BLaER1 (cell line): ENCODE results near the gene S100A10.

Experiments
- H3K27ac ChIP-seq: shearing (Covaris generic); formaldehyde crosslinking; 2 replicates; pipeline ENCODE4 v1.8.1; 2022
- H3K27me3 ChIP-seq: shearing (Covaris generic); formaldehyde crosslinking; 2 replicates; pipeline ENCODE4 v1.8.1; 2022
- H3K36me3 ChIP-seq: shearing (Covaris generic); formaldehyde crosslinking; 2 replicates; pipeline ENCODE4 v1.8.1; 2022
- H3K4me1 ChIP-seq: shearing (Covaris generic); formaldehyde crosslinking; 2 replicates; pipeline ENCODE4 v1.8.1; 2022
- H3K4me2 ChIP-seq: shearing (Covaris generic); formaldehyde crosslinking; 2 replicates; pipeline ENCODE4 v1.8.1; 2022
- H3K4me3 ChIP-seq: shearing (Covaris generic); formaldehyde crosslinking; 2 replicates; pipeline ENCODE4 v1.8.1; 2022
- H3K9ac ChIP-seq: shearing (Covaris generic); formaldehyde crosslinking; 2 replicates; pipeline ENCODE4 v1.8.1; 2022
- H3K9me3 ChIP-seq: shearing (Covaris generic); formaldehyde crosslinking; 2 replicates; pipeline ENCODE4 v1.8.1; 2022
- H4K20me1 ChIP-seq: shearing (Covaris generic); formaldehyde crosslinking; 2 replicates; pipeline ENCODE4 v1.8.1; 2022
- Cebpa-rat ChIP-seq: shearing (Covaris generic); IDR thresholded peaks from 2 replicates; pipeline ENCODE4 v1.8.1; 2022

S100A10 gene

GRCh38 chr1:152014943-152015342 lies 21.3 kb upstream of the S100A10 start:
- no peaks in the 10 kb centered on the region for H3K36me3 ChIP-seq
- no peak overlapping the region for H3K9ac ChIP-seq
- H3K4me2 ChIP-seq: no peak overlapping the region
- no peaks in the 10 kb centered on the region for H3K4me1 ChIP-seq
- H3K9me3 ChIP-seq: no peaks in the 10 kb centered on the region
- H3K4me3 ChIP-seq: no peak overlapping the region
- no peaks in the 10 kb centered on the region for H4K20me1 ChIP-seq
- no peak overlapping the region for H3K27ac ChIP-seq
- TF ChIP-seq Cebpa-rat: no peak
- H3K27me3 ChIP-seq: no peaks in the 10 kb centered on the region

- H3K9me3 ChIP-seq: no peaks in the 10 kb centered on the region
- H3K36me3 ChIP-seq: no peaks in the 10 kb centered on the region
- H3K9ac ChIP-seq: no peak overlapping the region
- TF ChIP-seq Cebpa-rat: no peak
- no peak overlapping the region for H3K4me2 ChIP-seq
- H3K27me3 ChIP-seq: no peaks in the 10 kb centered on the region
- no peak overlapping the region for H3K27ac ChIP-seq
- H3K4me1 ChIP-seq: no peaks in the 10 kb centered on the region
- H3K4me3 ChIP-seq: no peak overlapping the region
- no peaks in the 10 kb centered on the region for H4K20me1 ChIP-seq
Measured at GRCh38 chr1:152013664-152014237, 20.1 kb upstream of the S100A10 start.

DNA sequence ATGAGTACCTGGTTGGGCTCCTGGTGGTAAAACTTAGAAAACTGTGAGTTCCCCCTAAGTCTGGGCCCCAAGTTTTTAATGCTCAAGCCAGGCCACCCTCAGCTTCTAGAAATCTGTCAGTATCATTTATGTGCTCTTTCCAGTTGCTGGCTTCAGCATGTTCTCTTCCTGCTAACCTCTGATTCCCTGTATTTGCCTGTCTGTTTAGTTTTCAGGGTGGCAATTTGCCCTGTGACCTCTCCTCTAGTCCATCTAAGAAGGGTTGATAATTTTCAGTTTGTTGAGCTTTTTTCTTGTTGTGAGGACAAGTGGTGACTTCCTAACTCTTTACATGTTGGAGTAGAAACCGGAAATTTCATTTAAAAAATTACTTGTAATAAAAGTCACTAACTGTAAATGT lies 16.0 kb upstream of the S100A10 start:
- Histone ChIP-seq H3K27me3 (no peaks in the 10 kb centered on the region), H3K27ac (no peak overlapping the region), H3K4me3 (no peak overlapping the region), H3K4me2 (no peak overlapping the region), H3K9ac (no peak overlapping the region), H3K9me3 (no peaks in the 10 kb centered on the region), H3K36me3 (no peaks in the 10 kb centered on the region), H4K20me1 (no peaks in the 10 kb centered on the region), H3K4me1 (0 out of 2 replicates have a peak, but pooled peaks cover 4% of the 10 kb centered on the region)
- TF ChIP-seq Cebpa-rat: no peak

GRCh38 chr1:152007047-152007446 lies 13.4 kb upstream of the S100A10 start:
- Histone ChIP-seq H4K20me1 (no peaks in the 10 kb centered on the region), H3K36me3 (no peaks in the 10 kb centered on the region), H3K9me3 (no peaks in the 10 kb centered on the region), H3K4me2 (no peak overlapping the region), H3K4me3 (no peak overlapping the region), H3K9ac (no peak overlapping the region), H3K4me1 (0 out of 2 replicates have a peak, but pooled peaks cover 4% of the 10 kb centered on the region), H3K27ac (no peak overlapping the region), H3K27me3 (no peaks in the 10 kb centered on the region)
- TF ChIP-seq Cebpa-rat: no peak

DNA sequence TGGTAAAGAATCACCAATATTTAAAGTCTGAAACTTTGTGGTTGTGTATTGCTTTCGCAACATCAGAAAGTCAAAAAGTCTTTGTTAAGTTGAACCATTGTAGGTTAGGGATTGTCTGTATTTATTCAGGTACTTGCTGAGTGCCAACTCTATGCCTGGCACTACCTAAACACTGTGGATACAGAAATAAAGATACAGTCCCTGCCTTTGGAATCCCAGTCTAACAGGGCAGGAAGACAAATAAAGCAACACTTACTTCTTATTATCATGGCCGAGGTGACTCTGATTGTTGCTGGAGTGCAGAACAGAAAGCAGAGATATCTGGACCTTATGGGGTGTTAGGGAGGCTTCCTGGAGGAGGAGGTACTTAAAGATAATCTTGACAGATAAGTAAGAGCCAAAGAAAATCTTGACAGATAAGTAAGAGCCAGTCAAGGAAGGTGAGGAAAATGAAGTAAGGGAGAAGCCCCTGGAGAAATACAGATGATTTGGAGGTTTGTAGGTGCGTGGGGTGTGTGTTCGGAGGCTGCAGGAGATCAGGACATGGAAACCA lies 11.8 kb upstream of the S100A10 start:
- no peak overlapping the region for H3K4me2 ChIP-seq
- no peaks in the 10 kb centered on the region for H4K20me1 ChIP-seq
- H3K27me3 ChIP-seq: no peaks in the 10 kb centered on the region
- peaks cover 4% of the 10 kb centered on the region; the same call in 1 of the 2 replicates for H3K4me1 ChIP-seq
- H3K36me3 ChIP-seq: no peaks in the 10 kb centered on the region
- no peak overlapping the region for H3K9ac ChIP-seq
- no peaks in the 10 kb centered on the region for H3K9me3 ChIP-seq
- TF ChIP-seq Cebpa-rat: no peak
- H3K4me3 ChIP-seq: no peak overlapping the region
- H3K27ac ChIP-seq: no peak overlapping the region

DNA sequence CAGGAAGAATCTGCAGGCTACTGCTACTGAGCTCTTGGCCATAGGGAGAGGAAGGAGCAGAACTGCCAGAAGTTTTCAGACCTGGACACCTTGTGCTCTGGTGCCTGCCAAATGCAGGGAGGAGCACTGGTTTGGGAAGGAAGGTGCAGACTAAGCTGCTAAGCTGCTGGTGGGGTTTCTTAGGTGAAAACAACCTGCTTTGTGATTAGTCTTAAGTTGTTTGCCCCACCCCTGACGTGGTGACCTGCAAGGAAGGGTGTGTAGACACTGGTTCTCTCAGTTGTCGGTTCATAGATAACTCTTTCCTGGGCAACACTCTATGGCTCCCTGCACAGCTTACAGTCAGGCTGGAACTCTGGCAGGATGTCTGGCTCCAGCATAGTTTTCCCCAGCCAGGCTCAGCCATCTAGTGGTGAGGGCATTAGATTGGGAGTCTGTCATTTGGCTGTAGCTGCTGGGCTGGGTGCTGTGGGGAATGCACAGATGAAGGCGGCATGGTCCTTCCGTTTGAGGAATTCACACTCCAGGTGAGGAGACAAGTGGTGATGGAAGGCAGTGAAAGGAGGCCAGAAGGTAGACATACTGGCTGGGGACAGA lies 10.3 kb upstream of the S100A10 start:
- H3K4me1 ChIP-seq: peaks cover 4% of the 10 kb centered on the region; the same call in 1 of the 2 replicates
- no peak overlapping the region for H3K9ac ChIP-seq
- no peaks in the 10 kb centered on the region for H4K20me1 ChIP-seq
- H3K27me3 ChIP-seq: no peaks in the 10 kb centered on the region
- H3K36me3 ChIP-seq: no peaks in the 10 kb centered on the region
- H3K27ac ChIP-seq: no peak overlapping the region
- no peak overlapping the region for H3K4me3 ChIP-seq
- no peaks in the 10 kb centered on the region for H3K9me3 ChIP-seq
- no peak overlapping the region for H3K4me2 ChIP-seq
- no peak for TF ChIP-seq Cebpa-rat

- Histone ChIP-seq H3K4me3 (no peak overlapping the region), H3K36me3 (no peaks in the 10 kb centered on the region), H3K9ac (no peak overlapping the region), H3K4me1 (peaks cover 4% of the 10 kb centered on the region; the same call in 1 of the 2 replicates), H4K20me1 (no peaks in the 10 kb centered on the region), H3K27ac (no peak overlapping the region), H3K4me2 (no peak overlapping the region), H3K27me3 (no peaks in the 10 kb centered on the region), H3K9me3 (no peaks in the 10 kb centered on the region)
- TF ChIP-seq Cebpa-rat: no peak
Measured at GRCh38 chr1:152002960-152003359, 9.3 kb upstream of the S100A10 start.

DNA sequence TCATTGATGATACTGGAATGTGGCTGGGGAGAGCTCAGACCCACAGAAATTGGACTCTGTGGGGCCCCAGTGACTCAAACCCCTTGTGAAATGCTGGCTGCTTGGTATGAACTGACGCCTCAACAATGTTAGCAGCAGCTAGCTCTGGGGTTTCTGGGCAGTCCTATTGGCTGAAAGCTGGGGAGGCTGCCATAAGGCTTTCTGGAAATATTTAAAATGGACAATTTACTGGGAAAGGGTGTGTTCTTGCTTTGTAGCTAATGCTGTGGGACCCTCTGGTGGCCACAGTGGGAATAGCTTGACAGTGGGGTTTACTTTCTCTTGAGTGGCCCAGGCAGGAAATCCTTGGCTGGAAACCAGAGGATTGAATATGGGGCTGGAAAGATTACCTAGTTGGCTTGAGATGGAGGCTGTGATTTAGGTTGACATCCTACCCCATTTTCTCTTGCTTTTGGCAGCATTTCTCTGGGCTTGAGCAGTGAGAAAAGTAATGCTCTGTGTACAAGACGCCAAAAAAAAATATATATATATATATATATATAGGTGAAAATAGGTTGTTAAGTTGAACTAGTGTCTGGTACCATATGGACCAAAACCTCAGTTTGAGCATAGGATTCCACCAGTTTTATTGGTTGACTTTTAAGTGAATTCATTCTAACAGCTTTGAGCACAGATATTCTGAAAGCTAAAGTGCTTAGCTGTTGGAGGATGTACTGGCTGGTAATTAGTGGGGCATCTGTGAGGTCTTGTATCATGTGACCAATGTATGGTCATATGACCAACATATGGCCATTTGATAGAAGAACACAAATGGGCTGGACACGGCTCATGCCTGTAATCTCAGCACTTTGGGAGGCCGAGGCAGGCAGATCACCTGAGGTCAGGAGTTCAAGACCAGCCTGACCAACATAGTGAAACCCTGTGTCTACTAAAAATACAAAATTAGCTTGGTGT lies 8.2 kb upstream of the S100A10 start:
- Histone ChIP-seq H3K27ac (no peak overlapping the region), H3K4me3 (no peak overlapping the region), H3K4me2 (no peak overlapping the region), H3K36me3 (no peaks in the 10 kb centered on the region), H3K27me3 (no peaks in the 10 kb centered on the region), H3K4me1 (peaks cover 2% of the 10 kb centered on the region; the same call in 1 of the 2 replicates), H3K9me3 (no peaks in the 10 kb centered on the region), H3K9ac (no peak overlapping the region), H4K20me1 (no peaks in the 10 kb centered on the region)
- no peak for TF ChIP-seq Cebpa-rat

DNA sequence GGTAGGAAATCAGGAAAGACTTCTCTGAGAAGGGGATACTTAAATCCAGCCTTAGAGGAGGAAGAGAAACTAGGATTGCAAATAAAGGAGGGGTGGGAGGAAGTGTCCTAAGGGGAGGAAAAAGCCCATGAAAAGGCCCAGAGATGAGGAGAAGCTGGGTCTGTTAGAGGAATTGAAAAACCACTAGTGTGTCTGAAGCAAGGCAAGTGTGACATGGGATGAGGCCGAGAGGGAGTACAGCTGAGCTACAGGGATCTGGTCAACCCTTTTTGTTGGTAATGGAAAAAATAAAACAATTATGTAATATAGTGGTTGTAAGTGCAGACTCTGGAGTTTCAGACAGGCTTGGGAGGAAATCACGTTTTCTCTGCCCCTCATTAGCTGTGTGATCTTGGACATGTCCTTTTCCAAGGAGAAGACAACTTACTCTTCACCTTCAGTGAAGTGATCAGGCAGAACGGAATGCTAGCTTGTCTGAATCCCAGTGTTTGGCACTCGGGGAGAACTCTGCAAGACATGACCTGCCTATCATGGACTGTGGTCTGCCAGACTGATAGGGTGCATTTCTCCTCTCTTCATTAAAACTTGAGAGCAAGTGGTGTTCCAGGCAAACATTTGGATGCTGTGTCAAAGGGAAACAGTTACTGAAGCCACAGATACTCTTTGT lies 7.4 kb upstream of the S100A10 start:
- Histone ChIP-seq H3K4me2 (no peak overlapping the region), H3K9ac (no peak overlapping the region), H3K36me3 (no peaks in the 10 kb centered on the region), H3K27me3 (no peaks in the 10 kb centered on the region), H3K4me1 (no peaks in the 10 kb centered on the region; the same call in 1 of the 2 replicates), H4K20me1 (no peaks in the 10 kb centered on the region), H3K27ac (no peak overlapping the region), H3K9me3 (no peaks in the 10 kb centered on the region), H3K4me3 (no peak overlapping the region)
- no peak for TF ChIP-seq Cebpa-rat
